HCT116 (cell line): Measurements from ENCODE around the gene MAP3K20. TPM values are rescaled to one million over a fixed set of nuclear protein-coding genes. Genes with fewer than 3 reads are reported as not detected.
"Not testable (repeated sequence)": the region's sequence is repeated elsewhere in the genome, so short reads cannot be mapped to it uniquely, and the experiment has no call there.

Experiments used
- ATAC-seq: fragments of 200-7000 bp; cut with Tn5 transposase; 2 replicates; pipeline ENCODE4 v1.9.1; 2020; ENCODE audit warnings: mild to moderate bottlenecking, moderate library complexity
- BruUV-seq: library from RNA; stranded (reverse); fragments of 400-500 nt; replicated peaks from 2 replicates; lab custom pipeline; 2021; lab: Mats Ljungman, UMichigan
- CTCF ChIA-PET: fragments of 300-600 bp; sonication (Branson Sonifier 250); formaldehyde crosslinking; loops from one replicate; lab custom pipeline; 2021; ENCODE audit warnings: antibody characterized with exemption; lab: Charles Lee
- POLR2A ChIA-PET: fragments of 300-600, 350-600 bp; sonication (Branson Sonifier 250); formaldehyde crosslinking; loops from one replicate; lab custom pipeline; 2021; ENCODE audit warnings: antibody characterized with exemption; lab: Charles Lee
- RAD21 ChIA-PET, 2 experiments: fragments of 300-600 bp; sonication (Branson Sonifier 250); formaldehyde crosslinking; loops; one replicate each; lab custom pipeline; 2023; ENCODE audit warnings: low total read pairs in 2 of 2; ENCODE audit not compliant: uncharacterized antibody in 2 of 2, unreplicated experiment in 2 of 2, low non-redundant PET in 1 of 2; lab: Charles Lee
- DNase-seq: peaks from one replicate; pipeline ENCODE4 v3.0.0-alpha.2; 2010; ENCODE audit warnings: low read depth, low spot score
- H2AFZ ChIP-seq: fragments of 200-600 bp; shearing (Covaris generic), sonication (generic); 2 replicates; pipeline ENCODE4 v1.6.1; 2017; ENCODE audit warnings: low read depth, mixed run types, mixed read lengths, antibody characterized with exemption, low read length; ENCODE audit not compliant: poor library complexity, severe bottlenecking
- H3K27ac ChIP-seq: 2 replicates; pipeline ENCODE4 v1.5.1; 2012; ENCODE audit warnings: low read depth, low read length
- H3K27me3 ChIP-seq: fragments of 200-600 bp; sonication (generic); 2 replicates; pipeline ENCODE4 v1.6.1; 2016; ENCODE audit warnings: mixed run types, low read length, mixed read lengths; ENCODE audit not compliant: insufficient read depth
- H3K36me3 ChIP-seq, 2 experiments: fragments of 200-500 bp in 1 of 2; fragments of 200-600 bp in 1 of 2; sonication (Bioruptor generic) in 1 of 2; sonication (generic) in 1 of 2; 2 replicates each; pipeline versions ENCODE4 v1.5.1 to v1.6.1; 2014 to 2016; ENCODE audit warnings: low read length in 2 of 2, inconsistent platforms in 1 of 2, mixed read lengths in 1 of 2, mixed run types in 1 of 2; ENCODE audit not compliant: insufficient read depth in 2 of 2, control insufficient read depth in 1 of 2
- H3K4me1 ChIP-seq, 2 experiments: fragments of 200-600 bp in 1 of 2; sonication (generic) in 1 of 2; 2 replicates each; pipeline versions ENCODE4 v1.5.1 to v1.6.1; 2012 to 2017; ENCODE audit warnings: low read length in 2 of 2, inconsistent platforms in 1 of 2, mild to moderate bottlenecking in 1 of 2, mixed read lengths in 1 of 2, mixed run types in 1 of 2, moderate library complexity in 1 of 2; ENCODE audit not compliant: insufficient read depth in 2 of 2, control insufficient read depth in 1 of 2
- H3K4me2 ChIP-seq: fragments of 200-600 bp; sonication (generic); 2 replicates; pipeline ENCODE4 v1.6.1; 2017; ENCODE audit warnings: mixed run types, low read length, mixed read lengths
- H3K4me3 ChIP-seq, 2 experiments: fragments of 200-600 bp in 1 of 2; sonication (generic) in 1 of 2; replicated peaks in 1 of 2; 2 replicates each; pipeline ENCODE4 v1.5.1; 2011 to 2016; ENCODE audit warnings: low read length in 2 of 2, control low read depth in 1 of 2, low read depth in 1 of 2, mild to moderate bottlenecking in 1 of 2, mixed read lengths in 1 of 2, mixed run types in 1 of 2
- H3K79me2 ChIP-seq: fragments of 200-600 bp; sonication (generic); 2 replicates; pipeline ENCODE4 v1.6.1; 2017; ENCODE audit warnings: mild to moderate bottlenecking, mixed run types, low read length, moderate library complexity, mixed read lengths; ENCODE audit not compliant: insufficient read depth
- H3K9ac ChIP-seq: fragments of 200-600 bp; sonication (generic); 2 replicates; pipeline ENCODE4 v1.6.1; 2016; ENCODE audit warnings: low read length, mixed read lengths
- H3K9me2 ChIP-seq: fragments of 200-600 bp; sonication (generic), shearing (Covaris generic); 2 replicates; pipeline ENCODE4 v1.6.1; 2017; ENCODE audit warnings: mixed run types, mild to moderate bottlenecking, moderate library complexity; ENCODE audit not compliant: insufficient read depth
- H3K9me3 ChIP-seq, 2 experiments: fragments of 200-500 bp in 1 of 2; fragments of 200-600 bp in 1 of 2; sonication (Bioruptor generic) in 1 of 2; sonication (generic) in 1 of 2; 2 replicates each; pipeline ENCODE4 v1.6.1; 2014 to 2017; ENCODE audit warnings: low read length in 2 of 2, mixed read lengths in 2 of 2, inconsistent platforms in 1 of 2, low read depth in 1 of 2, mild to moderate bottlenecking in 1 of 2, mixed run types in 1 of 2, moderate library complexity in 1 of 2; ENCODE audit not compliant: control insufficient read depth in 1 of 2, insufficient read depth in 1 of 2
- H4K20me1 ChIP-seq: fragments of 200-600 bp; sonication (generic), shearing (Covaris generic); 2 replicates; pipeline ENCODE4 v1.6.1; 2017; ENCODE audit warnings: mixed run types, mild to moderate bottlenecking, moderate library complexity; ENCODE audit not compliant: insufficient read depth
- EGR1 ChIP-seq: IDR thresholded peaks from 2 replicates; pipeline ENCODE4 v1.6.1; 2012; ENCODE audit warnings: low read depth
- EZH2 ChIP-seq: fragments of 200-600 bp; sonication (generic); IDR thresholded peaks from 2 replicates; pipeline ENCODE4 v1.6.1; 2017; ENCODE audit warnings: antibody characterized with exemption, mixed run types
- EZH2phosphoT487 ChIP-seq: fragments of 200-600 bp; IDR thresholded peaks from 2 replicates; pipeline ENCODE4 v1.6.1; 2018; ENCODE audit warnings: antibody characterized with exemption, borderline replicate concordance
- SIN3A ChIP-seq: IDR thresholded peaks from 2 replicates; pipeline ENCODE4 v1.6.1; 2012; ENCODE audit warnings: low read depth
- SRF ChIP-seq: IDR thresholded peaks from 2 replicates; pipeline ENCODE4 v1.6.1; 2012; ENCODE audit warnings: low read depth
- TCF7L2 ChIP-seq: IDR thresholded peaks from 2 replicates; pipeline ENCODE4 v1.7.0; 2011; ENCODE audit warnings: borderline replicate concordance, inconsistent platforms; ENCODE audit not compliant: insufficient read depth, insufficient read length; ENCODE audit errors: extremely low read depth
- intact Hi-C: fragments of 100-400 bp; cut with micrococcal nuclease; formaldehyde crosslinking; loops from 2 replicates; pipeline ENCODE4 v1.10.0; 2022
- total RNA-seq: library from RNA; stranded (reverse); gene quantifications from one replicate; pipeline ENCODE4 v1.2.1, GENCODE V29; 2021; ENCODE audit not compliant: unreplicated experiment

The MAP3K20 gene
- total RNA-seq, 1 experiment from 2014 or later: 40.0 TPM

- Histone ChIP-seq H4K20me1 (no peaks in the 10 kb centered on the region), H3K4me3 (no peak overlapping the region), H3K4me2 (no peak overlapping the region)
- DNase-seq: no peak
- no TSS peak for BruUV-seq
- no peak for TF ChIP-seq EGR1
- TF ChIP-seq SRF: no peak
- no peak for TF ChIP-seq EZH2
- no peak for TF ChIP-seq TCF7L2
- TF ChIP-seq SIN3A: no peak
- TF ChIP-seq EZH2phosphoT487: no peak
- TF ChIP-seq, all 23 proteins: peak for 0
- H3K79me2 ChIP-seq: no peaks in the 10 kb centered on the region
- ChIA-PET CTCF (no interaction called here), POLR2A (no interaction called here), RAD21 (no interaction called here)
- no peaks in the 10 kb centered on the region for H3K36me3 ChIP-seq
- no peak overlapping the region for H3K27ac ChIP-seq
- H3K4me1 ChIP-seq: no peaks in the 10 kb centered on the region
- no peak for ATAC-seq
- no peaks in the 10 kb centered on the region for H3K9me3 ChIP-seq
- H3K27me3 ChIP-seq: no peaks in the 10 kb centered on the region
- H3K9me2 ChIP-seq: no peaks in the 10 kb centered on the region
- H2AFZ ChIP-seq: no peak overlapping the region
- intact Hi-C loops: no loop called here
- H3K9ac ChIP-seq: no peak overlapping the region
Observed at GRCh38 chr2:173307293-173307692, 231.6 kb downstream of the MAP3K20 start.

- H3K4me3 ChIP-seq, H3K79me2 ChIP-seq, H3K9me2 ChIP-seq, H3K27ac ChIP-seq, H3K9me3 ChIP-seq, ATAC-seq, H3K9ac ChIP-seq, RAD21 ChIA-PET, DNase-seq, intact Hi-C loops, CTCF ChIA-PET, H2AFZ ChIP-seq, H3K36me3 ChIP-seq, H3K4me1 ChIP-seq, H3K27me3 ChIP-seq, H3K4me2 ChIP-seq, H4K20me1 ChIP-seq, BruUV-seq: not testable (repeated sequence)
- POLR2A ChIA-PET: interaction anchor here (0.6 kb wide), 1 partner anchor 1706 kb away, joined by 3 read pairs; no protein-coding TSS in a partner anchor
Observed at GRCh38 chr2:173309370-173309769, 233.7 kb downstream of the MAP3K20 start.
